Measurements from ENCODE around the gene TRIP11.

- no peak for TF ChIP-seq CTCF (IDR thresholded peaks at IDR 0.05)
- no peak for TF ChIP-seq POLR2A (IDR thresholded peaks at IDR 0.05)
- no peak for TF ChIP-seq POLR2AphosphoS5 (IDR thresholded peaks at IDR 0.05; ENCODE audit: insufficient read depth in 1 of 2, low read depth in 1 of 2)
These were observed 668 bp downstream of the TRIP11 start for GRCh38 chr14:92039063-92039718.
